Adrenal gland (tissue), 5 donors: ENCODE results near the gene HIVEP3.

Experiments
- POLR2A ChIP-seq, 2 donors: fragments of 450-650 bp; IDR thresholded peaks; one replicate each; pipeline ENCODE4 v1.6.1; 2017; ENCODE audit warnings: antibody characterized with exemption in 2 of 2, mild to moderate bottlenecking in 2 of 2, moderate library complexity in 1 of 2
- TF ChIP-seq, protein P1 (sequence below), 6 experiments: fragments of 450-650 bp in 4 of 6; fragments of 200-600 bp in 2 of 6; sonication (generic) in 1 of 6; IDR thresholded peaks; 1 replicate in 5 of 6; 2 replicates in 1 of 6; pipeline versions ENCODE4 v1.5.1 to v1.8.0; 2016 to 2021; ENCODE audit warnings: antibody characterized with exemption in 6 of 6, mild to moderate bottlenecking in 2 of 6, moderate library complexity in 1 of 6
- donor health status: DM: no; HTN: no; CAD: no.

DNA sequence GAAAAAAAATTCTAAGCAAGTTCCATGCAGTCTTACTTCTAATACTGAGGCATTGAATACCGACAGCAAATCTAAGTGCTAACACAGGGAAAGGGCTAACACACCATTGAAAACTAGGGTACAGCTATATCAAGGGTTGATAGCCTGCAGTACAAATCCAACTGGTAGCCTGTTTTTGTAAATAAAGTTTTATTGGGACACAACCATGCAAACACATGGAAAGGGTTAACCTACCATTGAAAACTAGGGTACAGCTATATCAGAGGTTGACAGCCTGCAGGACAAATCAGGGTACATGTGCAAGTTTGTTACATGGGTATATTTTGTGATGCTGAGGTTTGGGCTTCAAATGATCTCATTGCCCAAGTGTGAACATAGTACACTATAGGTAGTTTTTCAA is 212.9 kb downstream of the HIVEP3 start:
- TF ChIP-seq, protein P1, sequence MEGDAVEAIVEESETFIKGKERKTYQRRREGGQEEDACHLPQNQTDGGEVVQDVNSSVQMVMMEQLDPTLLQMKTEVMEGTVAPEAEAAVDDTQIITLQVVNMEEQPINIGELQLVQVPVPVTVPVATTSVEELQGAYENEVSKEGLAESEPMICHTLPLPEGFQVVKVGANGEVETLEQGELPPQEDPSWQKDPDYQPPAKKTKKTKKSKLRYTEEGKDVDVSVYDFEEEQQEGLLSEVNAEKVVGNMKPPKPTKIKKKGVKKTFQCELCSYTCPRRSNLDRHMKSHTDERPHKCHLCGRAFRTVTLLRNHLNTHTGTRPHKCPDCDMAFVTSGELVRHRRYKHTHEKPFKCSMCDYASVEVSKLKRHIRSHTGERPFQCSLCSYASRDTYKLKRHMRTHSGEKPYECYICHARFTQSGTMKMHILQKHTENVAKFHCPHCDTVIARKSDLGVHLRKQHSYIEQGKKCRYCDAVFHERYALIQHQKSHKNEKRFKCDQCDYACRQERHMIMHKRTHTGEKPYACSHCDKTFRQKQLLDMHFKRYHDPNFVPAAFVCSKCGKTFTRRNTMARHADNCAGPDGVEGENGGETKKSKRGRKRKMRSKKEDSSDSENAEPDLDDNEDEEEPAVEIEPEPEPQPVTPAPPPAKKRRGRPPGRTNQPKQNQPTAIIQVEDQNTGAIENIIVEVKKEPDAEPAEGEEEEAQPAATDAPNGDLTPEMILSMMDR (IDR thresholded peaks at IDR 0.05): no peak
- TF ChIP-seq POLR2A (IDR thresholded peaks at IDR 0.05): no peak
